ENCODE data around the gene IGFLR1.

The IGFLR1 gene

GRCh38 chr19:35740108-35740422 is 2.2 kb downstream of the IGFLR1 start:
- TF ChIP-seq NFIC (IDR thresholded peaks at IDR 0.05) (no peak), TEAD4 (IDR thresholded peaks at IDR 0.05) (no peak), CEBPB (IDR thresholded peaks at IDR 0.05) (no peak), EP300 (IDR thresholded peaks at IDR 0.05; ENCODE audit: borderline replicate concordance) (no peak), FOXM1 (IDR thresholded peaks at IDR 0.05; ENCODE audit: borderline replicate concordance, low read depth) (no peak)

DNA sequence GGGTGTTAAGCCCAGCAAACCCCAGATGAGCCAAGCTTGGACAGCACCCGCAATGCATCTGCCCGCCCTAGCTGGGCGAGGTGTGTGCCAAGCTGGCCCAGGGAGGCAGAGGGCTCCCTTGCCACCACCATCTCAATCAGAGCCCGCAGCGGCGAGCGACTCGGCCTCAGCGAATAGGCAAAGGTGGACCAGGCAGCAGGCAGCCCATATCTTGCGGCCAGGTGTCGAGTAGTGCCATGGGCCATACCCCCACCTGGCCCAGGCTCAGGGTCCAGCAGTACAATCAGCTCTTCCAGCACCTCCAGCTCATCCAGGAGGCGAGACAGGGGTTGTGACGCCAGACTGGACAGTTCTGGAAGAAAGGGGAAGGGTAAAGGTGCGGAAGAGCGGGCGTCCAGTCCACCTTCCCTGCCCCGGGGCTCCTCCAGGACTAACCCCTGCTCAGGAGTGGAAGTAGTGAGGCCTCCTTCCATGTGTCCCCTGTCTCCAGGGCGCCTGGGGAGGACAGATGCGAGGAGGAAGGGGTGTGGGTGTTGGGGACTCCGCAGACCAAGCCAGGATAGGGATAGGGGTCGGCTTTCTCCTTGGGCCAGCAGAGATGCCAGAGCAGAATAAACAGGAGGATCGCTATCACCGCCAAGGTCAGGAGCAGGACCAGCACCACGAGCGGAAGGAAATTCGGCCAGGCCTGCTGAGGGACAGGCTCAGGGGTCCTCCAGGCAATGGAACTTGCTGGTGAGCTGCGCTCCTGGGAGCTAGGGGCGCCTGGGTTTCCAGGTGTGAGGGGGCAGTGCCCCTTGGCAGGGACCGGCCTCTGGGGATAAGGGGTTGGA is 2.8 kb downstream of the IGFLR1 start:
- TF ChIP-seq MAX (IDR thresholded peaks at IDR 0.05) = no peak

GRCh38 chr19:35738887-35739229 is 3.4 kb downstream of the IGFLR1 start:
- TF ChIP-seq YY1 (IDR thresholded peaks at IDR 0.05; ENCODE audit: low read depth) (no peak), TAF1 (IDR thresholded peaks at IDR 0.05; ENCODE audit: low read depth) (no peak), EGR1 (IDR thresholded peaks at IDR 0.05) (no peak), TCF12 (IDR thresholded peaks at IDR 0.05; ENCODE audit: low read depth) (no peak), EP300 (IDR thresholded peaks at IDR 0.05; ENCODE audit: borderline replicate concordance) (no peak), REST (IDR thresholded peaks at IDR 0.05; ENCODE audit: low read depth) (no peak), RAD21 (IDR thresholded peaks at IDR 0.05; ENCODE audit: low read depth) (no peak), ZBTB7A (IDR thresholded peaks at IDR 0.05; ENCODE audit: low read depth) (no peak), NFIC (IDR thresholded peaks at IDR 0.05) (no peak)
- TF ChIP-seq, protein P1, sequence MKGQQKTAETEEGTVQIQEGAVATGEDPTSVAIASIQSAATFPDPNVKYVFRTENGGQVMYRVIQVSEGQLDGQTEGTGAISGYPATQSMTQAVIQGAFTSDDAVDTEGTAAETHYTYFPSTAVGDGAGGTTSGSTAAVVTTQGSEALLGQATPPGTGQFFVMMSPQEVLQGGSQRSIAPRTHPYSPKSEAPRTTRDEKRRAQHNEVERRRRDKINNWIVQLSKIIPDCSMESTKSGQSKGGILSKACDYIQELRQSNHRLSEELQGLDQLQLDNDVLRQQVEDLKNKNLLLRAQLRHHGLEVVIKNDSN (IDR thresholded peaks at IDR 0.05) = no peak

GRCh38 chr19:35738021-35738886 is 4.0 kb downstream of the IGFLR1 start:
- TF ChIP-seq TEAD4 (IDR thresholded peaks at IDR 0.05) = no peak
- TF ChIP-seq, protein P1 (IDR thresholded peaks at IDR 0.05) = no peak
- TF ChIP-seq RAD21 (IDR thresholded peaks at IDR 0.05; ENCODE audit: low read depth) = no peak
- no peak for TF ChIP-seq TAF1 (IDR thresholded peaks at IDR 0.05; ENCODE audit: low read depth)
- no peak for TF ChIP-seq TCF12 (IDR thresholded peaks at IDR 0.05; ENCODE audit: low read depth)

DNA sequence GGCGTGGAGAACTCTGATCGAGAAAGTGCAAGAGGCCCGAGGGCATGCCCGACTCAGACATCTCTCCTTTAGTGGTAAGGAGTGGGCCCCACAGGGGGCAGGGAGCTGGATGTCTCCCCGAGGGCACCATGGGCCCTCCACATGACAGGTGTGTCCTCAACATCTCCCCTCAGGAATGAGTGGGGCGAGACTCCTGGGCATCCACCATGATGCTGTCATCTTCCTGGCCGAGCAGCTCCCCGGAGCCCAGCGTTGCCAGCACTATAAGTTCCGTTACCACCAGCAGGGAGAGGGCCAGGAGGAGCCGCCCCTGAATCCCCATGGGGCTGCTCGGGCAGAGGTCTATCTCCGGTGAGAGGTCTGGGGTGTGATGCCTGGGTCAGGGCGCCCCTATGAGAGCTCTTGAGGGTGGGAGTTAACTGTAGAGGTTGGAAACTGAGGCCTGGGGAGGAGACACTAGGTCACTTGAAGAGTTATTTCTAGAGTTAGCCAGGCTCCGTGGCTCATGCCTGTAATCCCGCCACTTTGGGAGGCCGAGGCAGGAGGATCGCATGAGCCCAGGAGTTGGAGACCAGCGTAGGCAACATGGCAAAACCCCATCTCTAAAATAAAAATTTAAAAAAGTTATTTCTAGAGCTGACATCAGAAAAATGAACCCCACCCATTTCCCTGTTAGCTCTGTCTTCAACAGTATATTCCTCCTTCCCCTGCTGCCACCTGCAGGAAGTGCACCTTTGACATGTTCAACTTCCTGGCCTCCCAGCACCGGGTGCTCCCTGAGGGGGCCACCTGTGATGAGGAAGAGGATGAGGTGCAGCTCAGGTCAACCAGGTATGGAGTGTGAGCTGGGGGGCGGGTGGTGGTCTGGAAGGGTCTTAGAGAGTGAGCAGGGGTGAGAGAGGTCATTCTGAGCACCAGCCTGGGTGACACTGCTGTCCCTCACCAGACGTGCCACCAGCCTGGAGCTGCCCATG is 5.1 kb downstream of the IGFLR1 start:
- TF ChIP-seq ZBTB7A (IDR thresholded peaks at IDR 0.05; ENCODE audit: low read depth) (no peak), FOXM1 (IDR thresholded peaks at IDR 0.05; ENCODE audit: borderline replicate concordance, low read depth) (no peak), EP300 (IDR thresholded peaks at IDR 0.05; ENCODE audit: borderline replicate concordance) (no peak), REST (IDR thresholded peaks at IDR 0.05; ENCODE audit: low read depth) (no peak), RAD21 (IDR thresholded peaks at IDR 0.05; ENCODE audit: low read depth) (no peak; the same call in 1 of the 2 replicates), TEAD4 (IDR thresholded peaks at IDR 0.05) (no peak), TCF12 (IDR thresholded peaks at IDR 0.05; ENCODE audit: low read depth) (no peak), MAX (IDR thresholded peaks at IDR 0.05) (no peak), NFIC (IDR thresholded peaks at IDR 0.05) (no peak), EGR1 (IDR thresholded peaks at IDR 0.05) (no peak), YY1 (IDR thresholded peaks at IDR 0.05; ENCODE audit: low read depth) (no peak), TAF1 (IDR thresholded peaks at IDR 0.05; ENCODE audit: low read depth) (no peak), CEBPB (IDR thresholded peaks at IDR 0.05) (no peak), CREB1 (IDR thresholded peaks at IDR 0.05; ENCODE audit: low read depth) (no peak)
- TF ChIP-seq, protein P1 (IDR thresholded peaks at IDR 0.05) = no peak
